ENCODE results near the gene ACAD10. TPM values are rescaled to one million over a fixed set of nuclear protein-coding genes. Genes with fewer than 3 reads are reported as not detected.
"Not testable (repeated sequence)": the region's sequence is repeated elsewhere in the genome, so short reads cannot be mapped to it uniquely, and the experiment has no call there.

Gene ACAD10
- total RNA-seq, 1 experiment from 2014 or later = 25.3 TPM

DNA sequence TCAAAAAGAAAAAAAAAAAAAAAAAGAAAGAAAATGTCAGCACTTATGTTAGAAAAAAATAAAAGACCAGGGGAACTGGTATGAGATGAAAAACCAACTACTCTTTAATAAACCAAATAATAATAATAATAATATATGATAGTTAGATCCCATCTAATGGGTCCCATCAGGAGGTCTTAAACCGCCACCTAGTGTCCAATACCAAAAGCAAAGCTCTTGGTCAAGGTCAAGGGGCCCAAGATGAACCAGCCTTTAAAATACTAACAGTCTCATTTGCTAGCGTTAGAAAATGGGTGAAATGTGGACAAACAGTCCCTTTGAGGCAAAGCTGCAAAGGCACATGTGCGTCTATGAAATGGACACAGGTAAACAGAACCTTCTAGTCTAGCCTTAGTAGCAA is 12.3 kb upstream of the ACAD10 start:
- peaks cover 22 to 25% of the 10 kb centered on the region in 2 experiments for H3K36me3 ChIP-seq (ENCODE audit: control insufficient read depth in 1 of 2, insufficient read depth in 2 of 2, low read length in 2 of 2)
- POLR2A ChIA-PET = interaction anchor here (1.0 kb wide), 1 partner anchor 277 kb away, joined by 3 read pairs; no protein-coding TSS in a partner anchor
- CTCF ChIA-PET = interaction anchor here (0.7 to 1.6 kb wide), 6 partner anchors 12 to 406 kb away, joined by 3 to 14 read pairs (median 4); no protein-coding TSS in a partner anchor

DNA sequence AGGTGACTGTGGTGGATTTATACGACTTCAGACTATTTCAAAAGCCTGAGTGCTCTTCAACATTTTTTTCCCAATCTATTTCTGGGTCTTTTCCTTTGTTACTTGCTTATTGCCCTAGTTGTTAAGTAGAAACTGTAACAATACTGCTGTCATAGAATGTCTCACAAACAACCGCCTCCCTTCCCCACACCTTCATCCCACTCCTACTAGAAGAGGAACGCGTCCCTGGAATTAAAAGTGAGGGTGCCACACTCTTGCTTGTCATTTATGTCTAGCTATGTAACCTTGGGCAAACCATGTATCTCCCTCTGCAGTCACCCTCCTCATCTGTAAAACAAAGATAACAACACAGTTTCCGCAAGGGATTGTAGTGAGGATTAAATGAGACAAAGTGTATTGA is 8.7 kb upstream of the ACAD10 start:
- RAD21 ChIA-PET (ENCODE audit: low non-redundant PET in 1 of 2, low total read pairs in 2 of 2, uncharacterized antibody in 2 of 2, unreplicated experiment in 2 of 2) = no interaction called here

More for the DNA sequence above, 12.3 kb upstream of the ACAD10 start:
- no peaks in the 10 kb centered on the region for H4K20me1 ChIP-seq (ENCODE audit: insufficient read depth)
- no peaks in the 10 kb centered on the region for H3K79me2 ChIP-seq (ENCODE audit: insufficient read depth, low read length)
- DNase-seq (ENCODE audit: low read depth, low spot score) (peak; percentile 33), ATAC-seq (peak; percentile 67)
- no peak overlapping the region for H3K4me3 ChIP-seq (replicated peaks in 1 of 2; ENCODE audit: low read depth in 1 of 2, low read length in 2 of 2)
- no peak overlapping the region for H3K27ac ChIP-seq (ENCODE audit: low read depth, low read length)
- intact Hi-C loops (cut with micrococcal nuclease) = loop anchor here (1.0 to 10.0 kb wide), 4 partner anchors 136 to 341 kb away; no protein-coding TSS in a partner anchor
- no peaks in the 10 kb centered on the region for H3K4me1 ChIP-seq (ENCODE audit: control insufficient read depth in 1 of 2, insufficient read depth in 2 of 2, low read length in 2 of 2)
- no TSS peak for BruUV-seq (replicated peaks)
- no peaks in the 10 kb centered on the region for H3K27me3 ChIP-seq (ENCODE audit: insufficient read depth, low read length)
- H3K4me2 ChIP-seq (ENCODE audit: low read length) = no peak overlapping the region
- H3K9me3 ChIP-seq (ENCODE audit: control insufficient read depth in 1 of 2, insufficient read depth in 1 of 2, low read depth in 1 of 2, low read length in 2 of 2) = no peaks in the 10 kb centered on the region
- H3K9me2 ChIP-seq (ENCODE audit: insufficient read depth) = no peaks in the 10 kb centered on the region
- H3K9ac ChIP-seq (ENCODE audit: low read length) = no peak overlapping the region
- RAD21 ChIA-PET (ENCODE audit: low non-redundant PET in 1 of 2, low total read pairs in 2 of 2, uncharacterized antibody in 2 of 2, unreplicated experiment in 2 of 2) = interaction anchor here in 1 of 2 experiments (0.6 to 0.7 kb wide), 4 partner anchors 151 to 343 kb away, joined by 3 to 4 read pairs (median 4); no protein-coding TSS in a partner anchor
- H2AFZ ChIP-seq (ENCODE audit: low read depth, low read length, poor library complexity, severe bottlenecking) = no peak overlapping the region
- TF ChIP-seq, protein P1, sequence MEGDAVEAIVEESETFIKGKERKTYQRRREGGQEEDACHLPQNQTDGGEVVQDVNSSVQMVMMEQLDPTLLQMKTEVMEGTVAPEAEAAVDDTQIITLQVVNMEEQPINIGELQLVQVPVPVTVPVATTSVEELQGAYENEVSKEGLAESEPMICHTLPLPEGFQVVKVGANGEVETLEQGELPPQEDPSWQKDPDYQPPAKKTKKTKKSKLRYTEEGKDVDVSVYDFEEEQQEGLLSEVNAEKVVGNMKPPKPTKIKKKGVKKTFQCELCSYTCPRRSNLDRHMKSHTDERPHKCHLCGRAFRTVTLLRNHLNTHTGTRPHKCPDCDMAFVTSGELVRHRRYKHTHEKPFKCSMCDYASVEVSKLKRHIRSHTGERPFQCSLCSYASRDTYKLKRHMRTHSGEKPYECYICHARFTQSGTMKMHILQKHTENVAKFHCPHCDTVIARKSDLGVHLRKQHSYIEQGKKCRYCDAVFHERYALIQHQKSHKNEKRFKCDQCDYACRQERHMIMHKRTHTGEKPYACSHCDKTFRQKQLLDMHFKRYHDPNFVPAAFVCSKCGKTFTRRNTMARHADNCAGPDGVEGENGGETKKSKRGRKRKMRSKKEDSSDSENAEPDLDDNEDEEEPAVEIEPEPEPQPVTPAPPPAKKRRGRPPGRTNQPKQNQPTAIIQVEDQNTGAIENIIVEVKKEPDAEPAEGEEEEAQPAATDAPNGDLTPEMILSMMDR (IDR thresholded peaks at IDR 0.05 in 2 of 3, conservative IDR thresholded peaks at IDR 0.05 in 1 of 3; ENCODE audit: borderline replicate concordance in 1 of 3, insufficient read depth in 1 of 3, low read depth in 2 of 3, low read length in 2 of 3) = peak; percentile 53 to 66 (median 56); a peak in 5 of 6 replicates
- no peak for TF ChIP-seq CBX3 (IDR thresholded peaks at IDR 0.05; ENCODE audit: low read depth)
- peak; percentile 76 for TF ChIP-seq RAD21 (IDR thresholded peaks at IDR 0.05; ENCODE audit: low read depth)

DNA sequence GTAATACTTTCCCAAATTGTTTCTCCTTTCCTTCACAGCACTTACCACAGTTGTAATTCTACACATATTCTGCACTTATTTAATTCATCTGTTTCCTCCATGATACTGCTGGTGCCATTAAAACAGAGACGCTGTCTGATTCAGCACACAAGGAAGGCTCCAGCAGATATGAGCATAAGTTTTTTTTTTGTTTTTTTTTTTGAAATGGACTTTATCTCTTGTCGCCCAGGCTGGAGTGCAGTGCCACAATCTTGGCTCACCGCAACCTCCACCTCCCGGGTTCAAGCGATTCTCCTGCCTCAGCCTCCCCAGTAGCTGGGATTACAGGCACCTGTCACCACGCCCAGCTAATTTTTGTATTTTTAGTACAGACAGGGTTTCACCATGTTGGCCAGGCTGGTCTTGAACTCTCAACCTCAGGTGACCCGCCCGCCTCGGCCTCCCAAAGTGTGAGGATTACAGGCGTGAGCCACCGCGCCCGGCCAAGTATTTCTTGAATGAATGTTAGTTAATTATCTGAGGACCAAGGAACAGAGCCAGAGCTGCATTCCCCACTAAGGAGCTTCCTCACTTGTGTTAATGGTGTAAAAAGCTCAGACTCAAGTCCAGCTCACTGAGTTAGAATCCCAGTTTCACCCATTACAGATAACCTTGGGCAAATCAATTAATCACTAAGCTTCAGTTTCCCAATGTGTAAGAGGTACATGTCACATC is 1.2 kb upstream of the ACAD10 start:
- BruUV-seq (replicated peaks); intact Hi-C loops (cut with micrococcal nuclease); H3K9me2 ChIP-seq (ENCODE audit: insufficient read depth); H3K9me3 ChIP-seq (ENCODE audit: control insufficient read depth in 1 of 2, insufficient read depth in 1 of 2, low read depth in 1 of 2, low read length in 2 of 2); H4K20me1 ChIP-seq (ENCODE audit: insufficient read depth); RAD21 ChIA-PET (ENCODE audit: low non-redundant PET in 1 of 2, low total read pairs in 2 of 2, uncharacterized antibody in 2 of 2, unreplicated experiment in 2 of 2); CTCF ChIA-PET; POLR2A ChIA-PET; H2AFZ ChIP-seq (ENCODE audit: low read depth, low read length, poor library complexity, severe bottlenecking); DNase-seq (ENCODE audit: low read depth, low spot score); ATAC-seq; H3K27me3 ChIP-seq (ENCODE audit: insufficient read depth, low read length): not testable (repeated sequence)
- Histone ChIP-seq H3K4me3 (replicated peaks in 1 of 2; ENCODE audit: low read depth in 1 of 2, low read length in 2 of 2) (peak overlapping the region; percentile 90 to 96), H3K9ac (ENCODE audit: low read length) (peak overlapping the region; percentile 91), H3K79me2 (ENCODE audit: insufficient read depth, low read length) (peaks cover 55% of the 10 kb centered on the region), H3K27ac (ENCODE audit: low read depth, low read length) (peak overlapping the region; percentile 78; the same call in 1 of the 2 replicates), H3K4me1 (ENCODE audit: control insufficient read depth in 1 of 2, insufficient read depth in 2 of 2, low read length in 2 of 2) (peaks cover 0 to 19% of the 10 kb centered on the region in 2 experiments), H3K36me3 (ENCODE audit: control insufficient read depth in 1 of 2, insufficient read depth in 2 of 2, low read length in 2 of 2) (peaks cover 18 to 21% of the 10 kb centered on the region in 2 experiments), H3K4me2 (ENCODE audit: low read length) (peak overlapping the region; percentile 77)

More for the DNA sequence above, 8.7 kb upstream of the ACAD10 start:
- ATAC-seq = no peak
- DNase-seq (ENCODE audit: low read depth, low spot score) = no peak
- H2AFZ ChIP-seq (ENCODE audit: low read depth, low read length, poor library complexity, severe bottlenecking) = no peak overlapping the region
- H3K4me1 ChIP-seq (ENCODE audit: control insufficient read depth in 1 of 2, insufficient read depth in 2 of 2, low read length in 2 of 2) = no peaks in the 10 kb centered on the region
- no peaks in the 10 kb centered on the region for H4K20me1 ChIP-seq (ENCODE audit: insufficient read depth)
- no peaks in the 10 kb centered on the region for H3K9me3 ChIP-seq (ENCODE audit: control insufficient read depth in 1 of 2, insufficient read depth in 1 of 2, low read depth in 1 of 2, low read length in 2 of 2)
- ChIA-PET POLR2A (no interaction called here), CTCF (no interaction called here)
- H3K4me2 ChIP-seq (ENCODE audit: low read length) = no peak overlapping the region
- BruUV-seq (replicated peaks) = no TSS peak
- H3K36me3 ChIP-seq (ENCODE audit: control insufficient read depth in 1 of 2, insufficient read depth in 2 of 2, low read length in 2 of 2) = peaks cover 25 to 41% of the 10 kb centered on the region in 2 experiments; a peak in 3 of 4 replicates
- no peaks in the 10 kb centered on the region for H3K27me3 ChIP-seq (ENCODE audit: insufficient read depth, low read length)
- intact Hi-C loops (cut with micrococcal nuclease) = loop anchor here (10.0 kb wide), 1 partner anchor 192 kb away; no protein-coding TSS in a partner anchor
- H3K9ac ChIP-seq (ENCODE audit: low read length) = no peak overlapping the region
- H3K4me3 ChIP-seq (replicated peaks in 1 of 2; ENCODE audit: low read depth in 1 of 2, low read length in 2 of 2) = no peak overlapping the region
- H3K27ac ChIP-seq (ENCODE audit: low read depth, low read length) = no peak overlapping the region
- 0 out of 2 replicates have a peak, but pooled peaks cover 4% of the 10 kb centered on the region for H3K79me2 ChIP-seq (ENCODE audit: insufficient read depth, low read length)
- no peaks in the 10 kb centered on the region for H3K9me2 ChIP-seq (ENCODE audit: insufficient read depth)
- TF ChIP-seq TCF7L2 (IDR thresholded peaks at IDR 0.05; ENCODE audit: borderline replicate concordance, extremely low read depth, insufficient read depth, insufficient read length) (no peak), SIN3A (IDR thresholded peaks at IDR 0.05; ENCODE audit: low read depth) (no peak), ZNF274 (IDR thresholded peaks at IDR 0.05; ENCODE audit: low read depth, low read length) (no peak), SP1 (IDR thresholded peaks at IDR 0.05; ENCODE audit: low read depth) (no peak), FOSL1 (IDR thresholded peaks at IDR 0.05; ENCODE audit: low read depth) (no peak), POLR2A (IDR thresholded peaks at IDR 0.05; ENCODE audit: borderline replicate concordance, extremely low read depth, insufficient read depth, insufficient read length) (no peak)

All from HCT116 (cell line).